ENCODE data around the gene CDYL2. TPM values are rescaled to one million over a fixed set of nuclear protein-coding genes. Genes with fewer than 3 reads are reported as not detected.

CDYL2 gene
- total and polyA plus RNA-seq, 7 donors: 0.23 to 2.2 (median 1.0) TPM

DNA sequence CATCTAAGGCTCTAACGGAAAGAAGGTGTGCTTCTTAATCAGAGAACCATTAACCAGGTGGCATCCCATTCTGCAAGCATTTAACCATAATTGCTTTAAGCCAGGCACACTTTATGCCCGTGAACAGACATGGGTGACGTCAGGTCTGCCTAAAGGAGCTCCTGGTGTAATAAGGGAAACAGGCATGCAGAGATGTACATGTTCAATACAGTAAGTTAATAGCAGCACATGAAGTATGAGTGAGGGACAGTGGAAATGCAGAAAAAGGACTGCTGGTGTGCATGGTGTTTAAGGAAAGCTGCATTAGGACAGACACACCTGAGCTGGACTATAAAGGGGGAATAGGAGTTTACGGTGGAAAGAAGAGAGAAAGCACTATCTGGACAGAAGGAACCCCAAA, 245.0 kb downstream of the CDYL2 start:
- DNase-seq (no peak), ATAC-seq (no peak)
- Histone ChIP-seq H3K27me3 (ENCODE audit: insufficient read depth in 3 of 3, low read length in 2 of 3) (peaks cover 0 to 3% (median 2%) of the 10 kb centered on the region in 3 donors), H3K4me1 (no peaks in the 10 kb centered on the region), H3K9me3 (no peaks in the 10 kb centered on the region), H3K4me3 (no peak overlapping the region), H3K27ac (no peak overlapping the region), H3K36me3 (ENCODE audit: insufficient read depth in 1 of 2, low read depth in 1 of 2) (no peaks in the 10 kb centered on the region)
- WGBS, 3 donors: 58 to 67% (median 65%) methylated on average over 4 of the region's 4 CpGs
- TF ChIP-seq, protein P1, sequence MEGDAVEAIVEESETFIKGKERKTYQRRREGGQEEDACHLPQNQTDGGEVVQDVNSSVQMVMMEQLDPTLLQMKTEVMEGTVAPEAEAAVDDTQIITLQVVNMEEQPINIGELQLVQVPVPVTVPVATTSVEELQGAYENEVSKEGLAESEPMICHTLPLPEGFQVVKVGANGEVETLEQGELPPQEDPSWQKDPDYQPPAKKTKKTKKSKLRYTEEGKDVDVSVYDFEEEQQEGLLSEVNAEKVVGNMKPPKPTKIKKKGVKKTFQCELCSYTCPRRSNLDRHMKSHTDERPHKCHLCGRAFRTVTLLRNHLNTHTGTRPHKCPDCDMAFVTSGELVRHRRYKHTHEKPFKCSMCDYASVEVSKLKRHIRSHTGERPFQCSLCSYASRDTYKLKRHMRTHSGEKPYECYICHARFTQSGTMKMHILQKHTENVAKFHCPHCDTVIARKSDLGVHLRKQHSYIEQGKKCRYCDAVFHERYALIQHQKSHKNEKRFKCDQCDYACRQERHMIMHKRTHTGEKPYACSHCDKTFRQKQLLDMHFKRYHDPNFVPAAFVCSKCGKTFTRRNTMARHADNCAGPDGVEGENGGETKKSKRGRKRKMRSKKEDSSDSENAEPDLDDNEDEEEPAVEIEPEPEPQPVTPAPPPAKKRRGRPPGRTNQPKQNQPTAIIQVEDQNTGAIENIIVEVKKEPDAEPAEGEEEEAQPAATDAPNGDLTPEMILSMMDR (IDR thresholded peaks at IDR 0.05): no peak
- intact Hi-C loops (cut with DNase I): no loop called here

DNA sequence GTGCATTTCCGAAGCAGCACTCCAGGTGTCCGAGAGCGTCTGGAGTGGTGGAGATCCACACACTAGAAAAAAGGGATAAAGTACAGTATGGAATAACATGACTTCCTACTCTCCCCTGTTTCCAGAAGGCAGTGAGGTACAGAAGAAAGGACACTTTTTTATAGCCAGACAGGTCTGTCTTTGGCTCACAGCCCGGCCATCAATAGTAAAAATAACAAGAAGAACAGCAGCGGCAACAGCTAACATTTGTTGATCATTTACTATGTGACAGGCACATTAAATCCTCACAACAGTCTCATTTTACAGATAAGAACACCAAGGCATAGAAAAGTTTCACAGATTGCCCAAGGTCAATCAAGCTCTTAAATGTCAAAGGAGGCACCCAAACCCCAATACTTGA, 247.4 kb downstream of the CDYL2 start:
- TF ChIP-seq, protein P1 (IDR thresholded peaks at IDR 0.05): no peak
- H3K27ac ChIP-seq: no peak overlapping the region
- intact Hi-C loops (cut with DNase I): no loop called here
- no peak overlapping the region for H3K4me3 ChIP-seq
- H3K4me1 ChIP-seq: no peaks in the 10 kb centered on the region
- no peaks in the 10 kb centered on the region for H3K36me3 ChIP-seq (ENCODE audit: insufficient read depth in 1 of 2, low read depth in 1 of 2)
- no peaks in the 10 kb centered on the region for H3K9me3 ChIP-seq
- ATAC-seq: no peak
- no peak for DNase-seq
- H3K27me3 ChIP-seq (ENCODE audit: insufficient read depth in 3 of 3, low read length in 2 of 3): peaks cover 0 to 4% (median 0%) of the 10 kb centered on the region in 3 donors
- WGBS, 3 donors: 85 to 88% (median 85%) methylated on average over 5 of the region's 5 CpGs

DNA sequence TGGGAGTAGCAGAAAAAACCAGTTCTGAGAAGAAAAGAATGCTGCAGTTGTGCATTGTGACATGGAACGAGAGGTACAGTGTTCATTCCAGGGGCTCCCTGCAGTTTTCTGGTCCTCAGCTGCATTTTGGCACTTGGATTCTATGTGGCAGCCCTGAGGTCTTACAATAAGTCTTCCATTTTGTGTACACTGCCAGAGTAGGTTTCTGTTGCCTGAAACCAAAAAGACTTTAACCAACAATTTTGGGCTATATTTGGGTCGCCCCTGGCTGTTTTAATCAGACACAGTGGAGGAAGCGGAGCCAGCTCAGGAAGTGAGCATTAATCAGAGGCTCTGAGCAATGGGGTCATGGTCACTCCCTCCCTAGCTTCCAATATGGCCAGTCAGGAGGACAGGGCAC, 247.9 kb downstream of the CDYL2 start:
- H3K36me3 ChIP-seq (ENCODE audit: insufficient read depth in 1 of 2, low read depth in 1 of 2): no peaks in the 10 kb centered on the region
- H3K9me3 ChIP-seq: no peaks in the 10 kb centered on the region
- no peak overlapping the region for H3K27ac ChIP-seq
- no peaks in the 10 kb centered on the region for H3K4me1 ChIP-seq
- H3K27me3 ChIP-seq (ENCODE audit: insufficient read depth in 3 of 3, low read length in 2 of 3): peaks cover 0 to 5% (median 0%) of the 10 kb centered on the region in 3 donors
- intact Hi-C loops (cut with DNase I): no loop called here
- DNase-seq (no peak), ATAC-seq (no peak)
- WGBS, 3 donors: 46 to 69% (median 46%) methylated on average over 3 of the region's 3 CpGs
- TF ChIP-seq, protein P1 (IDR thresholded peaks at IDR 0.05): no peak
- no peak overlapping the region for H3K4me3 ChIP-seq

DNA sequence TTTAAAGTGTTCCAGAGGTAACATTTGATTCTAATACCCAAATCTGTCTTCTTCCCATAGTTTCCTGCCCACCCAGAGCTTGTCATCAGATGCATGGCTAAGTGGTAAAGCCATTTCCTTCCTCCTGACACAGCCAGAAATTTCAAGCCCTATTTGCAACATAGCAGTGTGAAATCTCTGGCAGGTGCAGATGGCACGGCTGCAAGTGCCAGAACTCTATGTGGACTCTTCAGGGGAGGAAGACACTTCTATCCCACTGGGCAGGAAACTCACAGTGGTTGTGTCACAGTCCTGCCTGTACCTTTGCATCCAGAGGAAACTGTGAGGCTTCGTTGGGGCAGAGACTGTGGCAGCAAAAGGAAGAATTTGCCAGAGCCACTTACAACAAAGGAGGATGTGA, 250.4 kb downstream of the CDYL2 start:
- 3 to 9% (median 7%) methylated on average over 2 of the region's 2 CpGs for WGBS, 3 donors

DNA sequence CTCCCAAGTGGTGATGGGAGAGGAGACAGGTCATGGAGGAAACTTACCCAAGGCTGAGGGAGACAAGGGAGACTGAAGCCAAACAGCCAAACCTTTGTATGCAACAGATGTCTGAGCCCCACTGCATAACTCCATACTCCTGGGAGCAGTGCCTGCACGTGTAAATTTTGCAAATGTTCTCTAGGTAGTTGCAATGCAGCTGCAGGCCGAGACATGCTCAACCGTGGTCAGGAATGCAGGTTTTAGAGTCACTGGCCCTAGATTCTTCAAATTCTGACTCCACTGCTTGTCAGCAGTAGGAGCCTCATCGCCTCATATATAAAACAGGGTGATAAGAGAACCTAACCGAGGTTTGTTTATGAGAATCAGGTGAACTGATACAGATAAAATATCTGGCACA, 252.1 kb downstream of the CDYL2 start:
- 60 to 64% (median 63%) methylated on average over 5 of the region's 5 CpGs for WGBS, 3 donors
- no peak overlapping the region for H3K4me3 ChIP-seq
- ATAC-seq: no peak
- no peaks in the 10 kb centered on the region for H3K36me3 ChIP-seq (ENCODE audit: insufficient read depth in 1 of 2, low read depth in 1 of 2)
- DNase-seq: no peak
- H3K27ac ChIP-seq: no peak overlapping the region
- H3K9me3 ChIP-seq: no peaks in the 10 kb centered on the region
- H3K4me1 ChIP-seq: no peaks in the 10 kb centered on the region
- H3K27me3 ChIP-seq (ENCODE audit: insufficient read depth in 3 of 3, low read length in 2 of 3): peaks cover 0 to 5% (median 0%) of the 10 kb centered on the region in 3 donors
- intact Hi-C loops (cut with DNase I): no loop called here
- TF ChIP-seq, protein P1 (IDR thresholded peaks at IDR 0.05): no peak

More for the DNA sequence above, 250.4 kb downstream of the CDYL2 start:
- H3K27ac ChIP-seq: no peak overlapping the region
- H3K36me3 ChIP-seq (ENCODE audit: insufficient read depth in 1 of 2, low read depth in 1 of 2): no peaks in the 10 kb centered on the region
- ATAC-seq (no peak), DNase-seq (no peak)
- TF ChIP-seq, protein P1 (IDR thresholded peaks at IDR 0.05): no peak
- no peak overlapping the region for H3K4me3 ChIP-seq
- no peaks in the 10 kb centered on the region for H3K9me3 ChIP-seq
- intact Hi-C loops (cut with DNase I): no loop called here
- peaks cover 0 to 5% (median 0%) of the 10 kb centered on the region in 3 donors for H3K27me3 ChIP-seq (ENCODE audit: insufficient read depth in 3 of 3, low read length in 2 of 3)
- H3K4me1 ChIP-seq: no peaks in the 10 kb centered on the region
